HG03521 (cell line): ENCODE measurements around the gene DENND1B.

Experiments used
- ATAC-seq: cut with Tn5 transposase; IDR thresholded peaks from one replicate; pipeline ENCODE4 v1.9.1; 2021; ENCODE audit warnings: mild to moderate bottlenecking, moderate library complexity; ENCODE audit not compliant: unreplicated experiment

DENND1B gene, protein sequence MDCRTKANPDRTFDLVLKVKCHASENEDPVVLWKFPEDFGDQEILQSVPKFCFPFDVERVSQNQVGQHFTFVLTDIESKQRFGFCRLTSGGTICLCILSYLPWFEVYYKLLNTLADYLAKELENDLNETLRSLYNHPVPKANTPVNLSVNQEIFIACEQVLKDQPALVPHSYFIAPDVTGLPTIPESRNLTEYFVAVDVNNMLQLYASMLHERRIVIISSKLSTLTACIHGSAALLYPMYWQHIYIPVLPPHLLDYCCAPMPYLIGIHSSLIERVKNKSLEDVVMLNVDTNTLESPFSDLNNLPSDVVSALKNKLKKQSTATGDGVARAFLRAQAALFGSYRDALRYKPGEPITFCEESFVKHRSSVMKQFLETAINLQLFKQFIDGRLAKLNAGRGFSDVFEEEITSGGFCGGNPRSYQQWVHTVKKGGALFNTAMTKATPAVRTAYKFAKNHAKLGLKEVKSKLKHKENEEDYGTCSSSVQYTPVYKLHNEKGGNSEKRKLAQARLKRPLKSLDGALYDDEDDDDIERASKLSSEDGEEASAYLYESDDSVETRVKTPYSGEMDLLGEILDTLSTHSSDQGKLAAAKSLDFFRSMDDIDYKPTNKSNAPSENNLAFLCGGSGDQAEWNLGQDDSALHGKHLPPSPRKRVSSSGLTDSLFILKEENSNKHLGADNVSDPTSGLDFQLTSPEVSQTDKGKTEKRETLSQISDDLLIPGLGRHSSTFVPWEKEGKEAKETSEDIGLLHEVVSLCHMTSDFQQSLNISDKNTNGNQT

DNA sequence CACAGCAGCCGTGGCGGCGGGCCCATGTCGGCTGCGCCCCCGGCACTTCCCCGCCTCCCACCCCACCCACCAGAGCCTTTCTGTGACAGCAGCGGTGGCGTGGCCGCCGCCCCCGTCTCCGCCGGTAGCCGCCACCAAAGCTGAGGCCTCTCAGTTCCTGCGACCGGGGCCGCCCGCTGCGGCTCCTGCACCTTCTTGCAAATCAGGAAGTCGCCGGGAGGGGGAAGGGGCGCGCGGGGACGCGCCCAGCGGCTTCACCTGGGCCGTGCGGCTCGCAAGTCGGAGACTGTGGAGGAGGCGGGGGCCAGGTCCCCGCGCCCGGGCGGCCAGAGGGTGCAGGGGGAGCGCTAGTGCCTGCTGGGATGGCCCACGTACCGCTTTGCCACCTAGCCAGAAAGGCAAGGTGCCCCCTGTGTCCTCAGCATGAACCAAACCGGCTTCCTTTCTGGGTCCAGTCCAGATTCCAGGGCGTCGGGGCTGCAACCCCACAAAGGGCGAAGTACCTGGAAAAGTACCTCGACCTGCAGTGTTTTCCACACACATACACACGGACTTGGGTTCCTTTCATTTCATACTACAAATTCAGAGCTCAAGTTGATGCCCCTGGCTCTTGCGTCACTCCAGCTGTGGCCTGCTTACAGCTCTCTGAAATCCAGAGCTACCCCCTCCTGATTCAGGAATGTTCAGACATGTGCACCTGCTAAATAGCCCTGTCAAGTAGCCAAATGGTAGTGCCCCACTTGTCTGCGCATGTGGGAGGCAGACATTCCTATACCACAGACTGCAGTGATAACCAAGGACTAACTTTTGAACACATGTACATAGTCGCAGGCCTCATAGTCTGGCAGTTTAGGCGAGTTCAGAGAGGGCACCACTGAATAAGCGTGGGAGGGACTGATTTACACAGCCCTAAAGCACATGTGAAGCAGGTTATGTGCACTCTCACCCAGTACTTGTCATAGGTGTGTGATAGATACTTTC is at the start of gene DENND1B:
Gene DENND1B, minus strand, starts transcription at position 199 of the 981 bp plus-strand sequence. CDS start 325 bp downstream, outside the sequence.
- ATAC-seq = peak; percentile 58

GRCh38 chr1:197814306-197814705 is 39.0 kb upstream of the DENND1B start:
- no peak for ATAC-seq

DNA sequence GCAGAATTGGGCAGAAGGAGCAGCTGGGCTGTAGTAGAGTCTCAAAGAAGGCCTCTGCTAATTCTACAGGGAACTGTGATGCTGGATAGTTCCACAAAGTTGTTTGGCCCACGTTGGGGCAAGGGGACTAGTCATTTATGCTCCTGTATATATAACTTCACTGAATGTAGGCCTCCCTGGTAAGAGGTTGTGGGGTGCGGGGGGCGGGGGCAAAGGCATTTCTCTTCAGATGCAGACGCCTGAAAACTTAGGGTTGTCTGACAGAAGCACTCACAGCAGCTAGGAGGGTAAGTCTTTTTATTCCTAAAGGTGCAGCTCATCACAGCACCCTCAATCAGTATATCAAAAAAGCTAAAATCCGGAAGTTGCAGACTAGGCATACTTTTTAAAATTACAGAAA is 38.5 kb upstream of the DENND1B start:
- no peak for ATAC-seq

DNA sequence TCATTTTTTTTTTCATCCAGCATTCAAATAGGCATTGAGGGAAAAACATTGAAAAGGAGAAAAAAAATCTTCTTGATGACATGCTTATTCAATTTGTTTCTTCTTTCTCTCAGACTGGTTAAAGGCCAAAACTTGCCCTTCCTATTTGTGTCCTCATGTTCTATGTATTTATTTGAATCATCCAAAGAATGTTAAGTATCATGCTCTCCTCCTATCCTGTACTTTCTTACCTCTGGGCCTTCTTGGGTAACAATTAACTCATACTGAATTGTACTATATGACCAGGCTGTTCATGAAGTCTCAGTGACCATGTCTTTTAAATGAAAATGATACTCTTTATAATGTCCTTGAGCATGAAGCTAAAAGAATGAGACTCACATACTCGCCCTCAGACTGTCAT is 36.5 kb upstream of the DENND1B start:
- ATAC-seq = no peak

DNA sequence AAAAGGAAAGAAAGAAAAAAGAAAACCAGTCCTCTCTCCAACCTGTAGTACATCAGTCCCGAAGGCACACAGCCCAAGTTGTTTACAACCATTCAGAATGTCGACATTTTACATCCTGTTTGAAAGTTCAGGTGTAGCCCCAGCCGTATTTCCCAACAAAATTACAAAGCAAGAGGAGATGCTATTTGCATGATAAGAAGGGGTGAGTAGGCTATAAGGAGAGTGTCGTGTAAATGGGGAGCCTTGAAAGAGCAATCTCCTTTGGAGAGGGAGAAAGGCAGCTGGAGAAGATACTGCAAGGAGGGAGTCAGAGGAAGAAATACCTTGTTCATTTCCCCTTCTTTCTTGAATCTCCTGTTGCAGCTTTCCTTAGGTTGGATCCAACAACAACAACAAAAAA is 35.5 kb upstream of the DENND1B start:
- no peak for ATAC-seq

GRCh38 chr1:197808880-197809279 is 33.6 kb upstream of the DENND1B start:
- no peak for ATAC-seq

GRCh38 chr1:197807739-197808453 is 32.6 kb upstream of the DENND1B start:
- no peak for ATAC-seq

GRCh38 chr1:197807216-197807615 is 31.9 kb upstream of the DENND1B start:
- ATAC-seq = peak; percentile 64

DNA sequence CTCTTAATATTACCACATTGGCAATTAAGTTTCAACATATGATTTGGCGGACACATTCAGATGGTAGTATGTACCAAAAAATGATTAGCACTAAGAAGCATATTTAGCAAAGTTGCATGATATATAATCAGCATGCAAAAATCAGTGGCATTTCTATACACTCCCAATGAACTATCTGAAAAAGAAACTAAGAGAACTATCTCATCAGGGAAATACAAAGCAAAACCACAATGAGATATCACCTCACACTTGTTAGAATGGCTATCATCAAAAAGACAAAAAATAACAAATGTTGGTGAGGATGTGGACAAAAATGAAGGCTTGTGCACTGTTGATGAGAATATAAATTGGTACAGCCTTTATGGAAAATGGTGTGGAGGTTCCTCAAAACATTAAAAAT is 31.4 kb upstream of the DENND1B start:
- ATAC-seq = no peak

DNA sequence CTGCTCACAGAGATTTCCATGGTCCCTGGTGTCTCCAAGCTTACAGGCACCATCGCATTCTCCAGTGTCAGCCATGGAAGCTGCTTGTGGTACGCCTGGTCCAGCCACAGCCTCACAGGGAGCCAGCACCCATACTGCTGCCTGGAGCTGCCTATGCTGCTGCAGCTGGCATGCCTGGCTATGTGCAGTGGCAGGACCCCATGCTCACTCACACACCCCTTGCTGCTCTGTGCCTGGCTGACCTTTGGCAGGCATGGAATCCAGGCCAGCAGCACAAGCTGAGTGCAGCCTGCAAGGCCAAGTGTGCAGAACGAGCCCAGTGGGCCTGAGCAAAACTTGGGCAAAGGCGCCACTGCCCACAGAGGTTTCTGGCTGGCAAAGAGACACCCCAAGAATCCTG is 26.4 kb upstream of the DENND1B start:
- ATAC-seq = no peak

- ATAC-seq = no peak
Observed at GRCh38 chr1:197801111-197801482, 25.8 kb upstream of the DENND1B start.

GRCh38 chr1:197800379-197801110 is 25.3 kb upstream of the DENND1B start:
- ATAC-seq = no peak

DNA sequence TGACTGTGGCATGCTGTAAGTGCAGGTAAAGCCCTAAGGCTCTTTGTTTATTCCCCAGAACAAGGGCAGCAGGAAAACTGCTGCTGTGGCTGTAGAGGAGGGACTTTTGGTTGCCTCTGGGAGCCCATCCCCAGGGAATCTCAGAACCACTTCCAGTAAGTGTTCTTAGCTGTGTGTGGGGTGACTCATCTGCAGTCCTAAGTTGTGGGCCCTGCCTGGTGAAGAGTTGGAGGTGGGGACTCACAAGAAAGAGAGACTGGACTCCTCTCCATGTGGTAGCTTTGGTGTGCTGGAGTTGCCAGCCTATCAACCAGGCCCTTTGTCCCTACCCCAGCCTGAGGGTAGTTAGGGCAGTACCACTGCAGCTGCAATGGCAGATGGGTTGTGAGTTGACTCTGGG is 24.0 kb upstream of the DENND1B start:
- ATAC-seq = no peak

- ATAC-seq = no peak
Observed at GRCh38 chr1:197798492-197798891, 23.2 kb upstream of the DENND1B start.

GRCh38 chr1:197797010-197797409 is 21.7 kb upstream of the DENND1B start:
- no peak for ATAC-seq

- no peak for ATAC-seq
Observed at GRCh38 chr1:197788741-197789739, 13.8 kb upstream of the DENND1B start.

DNA sequence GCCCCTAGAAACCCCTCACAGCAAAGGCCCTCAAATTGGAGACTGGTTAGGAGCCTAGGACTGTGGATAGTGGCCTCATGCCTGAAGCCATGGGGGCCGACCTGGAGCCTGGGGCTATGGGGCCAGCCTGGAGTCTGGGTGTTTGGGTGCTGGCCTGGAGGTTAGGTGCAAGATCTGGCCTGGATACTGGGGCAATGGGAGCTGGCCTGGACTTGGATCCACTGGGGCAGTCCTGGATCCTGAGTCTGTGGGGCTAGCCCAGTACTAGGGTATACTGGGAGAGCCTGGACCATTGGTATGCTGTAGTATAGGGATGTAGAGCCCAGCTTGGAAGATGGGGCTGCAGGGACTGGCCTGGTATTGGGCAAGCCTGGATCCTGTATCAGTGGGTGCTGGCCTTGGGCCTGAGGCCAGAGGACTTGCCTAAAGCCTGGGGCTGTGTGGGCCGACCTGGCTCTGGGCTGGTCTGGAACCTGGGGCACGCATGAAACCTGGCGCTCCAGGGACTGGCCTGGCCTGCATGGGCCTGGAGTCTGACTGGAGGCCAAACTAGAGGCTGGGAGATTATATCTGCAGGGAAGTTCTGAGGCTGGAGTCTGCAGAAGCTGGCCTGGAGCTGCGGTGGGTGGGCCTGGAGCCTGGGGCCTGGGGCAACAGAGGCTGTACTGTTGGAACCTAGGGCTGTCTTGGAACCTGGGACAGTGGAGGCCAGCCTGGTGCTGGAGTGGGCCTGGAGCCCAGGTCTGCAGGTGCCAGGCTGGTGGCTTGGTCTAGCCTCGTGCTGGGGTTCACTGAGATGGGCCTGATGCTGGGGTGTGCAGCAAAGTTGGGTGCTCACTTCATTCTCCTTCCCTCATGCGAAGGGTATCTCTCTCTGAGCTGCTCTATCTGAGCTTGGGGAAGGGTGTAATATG is 12.6 kb upstream of the DENND1B start:
- ATAC-seq = no peak
